Measurements from ENCODE around the gene MET.
"Not testable (repeated sequence)": the region's sequence is repeated elsewhere in the genome, so short reads cannot be mapped to it uniquely, and the experiment has no call there.

The MET gene

GRCh38 chr7:116820149-116820548 lies 148.2 kb downstream of the MET start:
- DNase-seq = no peak

- DNase-seq = not testable (repeated sequence)
Measured at GRCh38 chr7:116821647-116822046, 149.7 kb downstream of the MET start.

- DNase-seq = no peak
Measured at GRCh38 chr7:116824449-116824848, 152.5 kb downstream of the MET start.

- no peak for DNase-seq
Measured at GRCh38 chr7:116828281-116828680, 156.3 kb downstream of the MET start.

- DNase-seq = no peak
Measured at GRCh38 chr7:116829041-116829440, 157.0 kb downstream of the MET start.

- DNase-seq = no peak
Measured at GRCh38 chr7:116829493-116829892, 157.5 kb downstream of the MET start.

- no peak for DNase-seq
Measured at GRCh38 chr7:116832692-116833091, 160.7 kb downstream of the MET start.

- no peak for DNase-seq
Measured at GRCh38 chr7:116834815-116835504, 163.0 kb downstream of the MET start.

- no peak for DNase-seq
Measured at GRCh38 chr7:116836048-116836447, 164.1 kb downstream of the MET start.

GRCh38 chr7:116836911-116837310 lies 164.9 kb downstream of the MET start:
- DNase-seq = no peak

GRCh38 chr7:116837586-116837985 lies 165.6 kb downstream of the MET start:
- DNase-seq = no peak

- no peak for DNase-seq
Measured at GRCh38 chr7:116840256-116840655, 168.3 kb downstream of the MET start.

GRCh38 chr7:116842371-116842770 lies 170.4 kb downstream of the MET start:
- DNase-seq = no peak

GRCh38 chr7:116843378-116843777 lies 171.4 kb downstream of the MET start:
- no peak for DNase-seq
